T47D (cell line): ENCODE measurements around the gene INA.

Experiments used
- DNase-seq, 2 experiments: peaks; one replicate each; pipeline versions ENCODE4 v3.0.0 to v3.0.0-alpha.2; 2011 to 2012; ENCODE audit warnings: low read depth in 1 of 2, low spot score in 1 of 2
- JUND ChIP-seq: IDR thresholded peaks from 2 replicates; pipeline ENCODE4 v1.6.1; 2012; ENCODE audit warnings: low read depth
- in situ Hi-C: cut with HindIII; loops from 2 replicates; pipeline ENCODE4 v1.10.0; 2016; ENCODE audit warnings: low sequenced_read_pairs, low pct_unique_long_range_greater_than_20kb

INA gene

GRCh38 chr10:103280031-103280430 is 3.1 kb downstream of the INA start:
- no peak for DNase-seq
- in situ Hi-C loops = no loop called here
- no peak for TF ChIP-seq JUND

- no peak for TF ChIP-seq JUND
Observed at GRCh38 chr10:103280506-103280905, 3.6 kb downstream of the INA start.

GRCh38 chr10:103281753-103282152 is 4.8 kb downstream of the INA start:
- in situ Hi-C loops = no loop called here
- no peak for DNase-seq
- no peak for TF ChIP-seq JUND

More at GRCh38 chr10:103280506-103280905, 3.6 kb downstream of the INA start:
- in situ Hi-C loops = no loop called here
- no peak for DNase-seq

- TF ChIP-seq JUND = no peak
- no peak for DNase-seq
- in situ Hi-C loops = no loop called here
Observed at GRCh38 chr10:103282961-103283360, 6.0 kb downstream of the INA start.

- in situ Hi-C loops = no loop called here
Observed at GRCh38 chr10:103284170-103284569, 7.2 kb downstream of the INA start.

GRCh38 chr10:103287992-103288391 is 11.1 kb downstream of the INA start:
- in situ Hi-C loops = no loop called here
- no peak for DNase-seq
- no peak for TF ChIP-seq JUND

More at GRCh38 chr10:103284170-103284569, 7.2 kb downstream of the INA start:
- TF ChIP-seq JUND = no peak
- no peak for DNase-seq

GRCh38 chr10:103291588-103291987 is 14.7 kb downstream of the INA start:
- in situ Hi-C loops = no loop called here
- no peak for DNase-seq
- TF ChIP-seq JUND = no peak

- in situ Hi-C loops = no loop called here
- no peak for DNase-seq
- TF ChIP-seq JUND = no peak
Observed at GRCh38 chr10:103295374-103296015, 18.6 kb downstream of the INA start.

GRCh38 chr10:103307594-103307993 is 30.7 kb downstream of the INA start:
- DNase-seq = no peak
- in situ Hi-C loops = no loop called here
- TF ChIP-seq JUND = no peak

GRCh38 chr10:103310197-103310596 is 33.3 kb downstream of the INA start:
- DNase-seq = no peak
- no peak for TF ChIP-seq JUND
- in situ Hi-C loops = no loop called here

GRCh38 chr10:103316087-103316486 is 39.1 kb downstream of the INA start:
- no peak for TF ChIP-seq JUND
- in situ Hi-C loops = no loop called here
- no peak for DNase-seq

- TF ChIP-seq JUND = no peak
- in situ Hi-C loops = no loop called here
- no peak for DNase-seq
Observed at GRCh38 chr10:103327906-103328305, 51.0 kb downstream of the INA start.

- DNase-seq = peak; percentile 7 to 18
- no peak for TF ChIP-seq JUND
Observed at GRCh38 chr10:103333934-103334520, 57.1 kb downstream of the INA start.

GRCh38 chr10:103334567-103334966 is 57.6 kb downstream of the INA start:
- in situ Hi-C loops = no loop called here
- no peak for DNase-seq
- TF ChIP-seq JUND = no peak

More at GRCh38 chr10:103333934-103334520, 57.1 kb downstream of the INA start:
- in situ Hi-C loops = no loop called here
